Stimulated activated CD4-positive, alpha-beta T cell treated with anti-CD3 and anti-CD28 coated beads, Interleukin-4, amount 100 ng/mL, for 4 hours (primary cell): ENCODE data around the gene SLC12A4.
"Not testable (repeated sequence)": the region's sequence is repeated elsewhere in the genome, so short reads cannot be mapped to it uniquely, and the experiment has no call there.

Experiments
- DNase-seq, 2 experiments: peaks; one replicate each; pipeline ENCODE4 v3.0.0-alpha.2; 2020

The SLC12A4 gene

DNA sequence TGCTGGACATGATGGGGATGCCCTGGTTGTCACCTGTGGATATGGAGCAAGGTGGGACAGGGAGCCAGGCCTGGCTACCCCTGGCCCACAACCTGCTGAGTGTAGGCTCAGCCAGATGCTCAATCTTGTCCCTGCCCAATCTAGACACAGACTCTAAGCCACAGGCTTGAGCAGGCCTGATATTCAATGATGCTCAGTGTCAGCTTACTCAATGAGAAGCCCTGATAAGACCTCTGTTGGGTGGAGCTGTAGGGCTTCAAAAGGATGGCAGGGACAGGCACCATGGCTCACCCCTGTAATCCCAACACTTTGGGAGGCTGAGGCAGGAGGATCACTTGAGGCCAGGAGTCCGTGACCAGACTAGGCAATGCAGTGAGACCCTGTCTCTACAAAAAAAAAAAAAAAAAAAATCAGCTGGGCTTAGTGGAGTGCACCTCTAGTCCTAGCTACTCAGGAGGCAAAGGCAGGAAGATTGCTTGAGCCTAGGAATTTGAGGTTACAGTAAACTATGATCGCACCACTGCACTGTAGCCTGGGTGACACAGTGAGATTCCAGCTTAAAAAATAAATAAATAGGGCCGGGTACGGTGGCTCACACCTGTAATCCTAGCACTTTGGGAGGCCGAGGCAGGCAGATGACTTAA lies 27.9 kb downstream of the SLC12A4 start:
- DNase-seq = no peak

- DNase-seq = peak; percentile 56 to 59
Observed at GRCh38 chr16:67939507-67940445, 28.7 kb downstream of the SLC12A4 start.

GRCh38 chr16:67937713-67938112 lies 30.7 kb downstream of the SLC12A4 start:
- not testable (repeated sequence) for DNase-seq

DNA sequence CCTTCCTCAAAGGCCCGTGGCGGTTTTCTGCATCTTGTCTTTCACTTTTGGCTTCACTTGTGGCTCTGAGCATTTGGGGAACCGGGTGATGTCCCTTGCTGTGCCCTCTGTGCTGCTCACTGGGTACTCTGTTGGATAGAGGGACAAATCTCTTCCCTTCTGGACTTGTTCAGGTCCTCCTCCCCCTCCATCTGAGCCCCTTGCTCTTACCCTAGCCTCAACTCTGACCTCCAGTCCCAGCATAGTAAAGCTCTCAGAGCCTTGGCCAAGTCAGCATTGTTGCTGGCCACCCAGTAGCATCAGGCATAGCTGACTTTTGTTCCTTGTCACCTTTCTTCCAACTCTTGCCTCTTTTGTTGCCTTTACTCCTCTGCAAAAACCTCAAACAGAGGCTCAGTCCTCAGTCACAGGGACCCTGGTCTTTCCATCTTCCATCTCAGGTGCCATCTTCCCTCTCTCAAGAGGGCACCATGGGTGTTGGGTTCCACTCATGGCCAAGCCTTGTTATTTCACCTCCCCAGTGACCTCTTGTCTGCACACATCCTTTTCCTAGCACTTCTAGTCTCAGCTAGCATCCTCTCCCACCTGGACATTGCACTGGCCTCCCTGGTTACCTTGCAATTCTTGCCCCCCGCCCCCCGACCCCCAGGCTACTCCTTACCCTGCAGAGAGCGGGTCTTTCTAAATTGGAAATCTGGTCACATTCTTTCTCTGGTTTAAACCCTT lies 31.4 kb downstream of the SLC12A4 start:
- peak; percentile 67 to 79 for DNase-seq

DNA sequence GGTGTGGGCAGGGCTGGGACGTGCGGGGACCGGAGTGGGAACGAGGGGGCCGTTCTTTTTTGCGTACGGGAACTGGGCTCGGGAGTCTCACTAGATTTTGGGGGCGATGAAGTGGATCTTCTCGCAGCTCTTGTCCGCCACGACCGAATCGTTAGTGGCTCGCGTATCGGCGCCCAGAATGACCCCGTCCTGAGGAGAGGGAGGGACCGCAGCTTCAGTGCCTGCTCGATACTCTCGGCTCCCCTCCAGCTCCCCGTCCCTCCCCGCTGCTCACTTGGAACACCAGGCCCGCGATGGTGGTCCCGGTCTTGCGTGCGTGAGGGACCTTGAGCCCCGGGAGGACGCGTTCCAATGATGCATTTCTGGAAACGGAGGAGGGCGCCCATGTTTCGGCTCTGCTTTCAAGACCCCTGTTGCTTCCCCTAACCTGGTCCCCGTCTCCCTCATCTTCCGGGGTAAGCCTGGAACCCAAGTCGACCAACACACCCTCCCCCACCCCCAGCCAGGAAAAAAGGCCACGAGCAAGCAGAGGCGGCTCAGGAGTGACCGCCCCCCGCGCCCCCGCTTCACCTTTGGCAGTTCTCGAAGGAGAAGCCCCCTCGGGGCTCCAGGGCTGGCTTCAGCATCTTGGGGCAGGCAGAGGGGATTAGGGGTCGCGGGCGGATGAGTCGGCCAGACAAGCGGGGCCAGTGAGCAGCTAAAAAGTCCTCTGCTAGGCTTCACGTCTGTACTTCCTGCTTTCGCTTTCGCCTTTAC lies 32.1 kb downstream of the SLC12A4 start, which contains the start of gene PSMB10:
PSMB10 (minus strand) TSS at position 727 of the 756 bp plus-strand sequence; CDS start at position 626, 101 bp downstream.
- no peak for DNase-seq

- DNase-seq = peak; percentile 91 to 96
Observed at GRCh38 chr16:67935402-67936123, 32.9 kb downstream of the SLC12A4 start.

- DNase-seq = no peak
Observed at GRCh38 chr16:67935101-67935401, 33.4 kb downstream of the SLC12A4 start.

- no peak for DNase-seq
Observed at GRCh38 chr16:67934306-67935100, 33.9 kb downstream of the SLC12A4 start.

- DNase-seq = no peak
Observed at GRCh38 chr16:67933805-67934204, 34.6 kb downstream of the SLC12A4 start.

DNA sequence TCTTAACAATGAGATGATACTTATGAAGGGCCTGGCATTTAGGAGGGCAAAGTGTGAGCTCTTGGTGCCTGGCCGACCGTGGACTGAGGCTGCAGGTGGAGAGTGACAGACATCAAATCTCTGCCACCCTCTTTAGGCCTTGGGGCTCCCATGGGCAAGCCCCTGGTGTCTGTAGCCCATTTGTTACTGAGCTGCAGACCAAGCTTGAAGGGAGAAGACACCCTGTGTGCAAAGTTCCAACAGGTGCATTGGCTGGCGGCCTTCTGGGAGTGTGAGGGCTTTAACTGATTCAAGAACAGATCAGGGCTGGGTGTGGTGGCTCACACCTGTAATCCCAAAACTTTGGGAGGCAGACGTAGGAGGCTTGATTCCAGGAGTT lies 36.0 kb downstream of the SLC12A4 start:
- no peak for DNase-seq

GRCh38 chr16:67931712-67932461 lies 36.5 kb downstream of the SLC12A4 start, which contains the start of gene CTRL:
TSS of gene CTRL (minus strand) at chr16:67931862. CDS start at chr16:67931852, 10 bp downstream.
- no peak for DNase-seq

GRCh38 chr16:67930678-67931211 lies 37.7 kb downstream of the SLC12A4 start:
- DNase-seq = no peak

DNA sequence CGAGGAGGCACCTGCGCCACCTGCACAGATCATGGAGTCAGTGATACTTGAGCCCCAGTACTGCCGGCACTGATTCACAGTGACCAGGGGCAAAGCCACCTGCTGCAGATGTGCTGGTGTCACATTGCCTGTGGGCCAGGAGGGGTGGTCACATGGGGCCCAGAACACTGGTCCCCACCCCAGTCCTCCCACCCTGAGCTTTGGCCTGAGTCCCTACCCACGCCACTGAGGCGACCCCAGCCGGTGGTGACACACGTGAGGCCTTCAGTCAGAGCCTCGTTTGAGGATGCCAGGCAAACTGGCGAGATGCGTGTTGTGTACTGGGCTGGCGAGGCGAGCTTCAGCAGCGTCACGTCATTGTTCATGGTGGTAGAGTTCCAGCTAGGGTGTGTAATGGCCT lies 38.2 kb downstream of the SLC12A4 start:
- no peak for DNase-seq

DNA sequence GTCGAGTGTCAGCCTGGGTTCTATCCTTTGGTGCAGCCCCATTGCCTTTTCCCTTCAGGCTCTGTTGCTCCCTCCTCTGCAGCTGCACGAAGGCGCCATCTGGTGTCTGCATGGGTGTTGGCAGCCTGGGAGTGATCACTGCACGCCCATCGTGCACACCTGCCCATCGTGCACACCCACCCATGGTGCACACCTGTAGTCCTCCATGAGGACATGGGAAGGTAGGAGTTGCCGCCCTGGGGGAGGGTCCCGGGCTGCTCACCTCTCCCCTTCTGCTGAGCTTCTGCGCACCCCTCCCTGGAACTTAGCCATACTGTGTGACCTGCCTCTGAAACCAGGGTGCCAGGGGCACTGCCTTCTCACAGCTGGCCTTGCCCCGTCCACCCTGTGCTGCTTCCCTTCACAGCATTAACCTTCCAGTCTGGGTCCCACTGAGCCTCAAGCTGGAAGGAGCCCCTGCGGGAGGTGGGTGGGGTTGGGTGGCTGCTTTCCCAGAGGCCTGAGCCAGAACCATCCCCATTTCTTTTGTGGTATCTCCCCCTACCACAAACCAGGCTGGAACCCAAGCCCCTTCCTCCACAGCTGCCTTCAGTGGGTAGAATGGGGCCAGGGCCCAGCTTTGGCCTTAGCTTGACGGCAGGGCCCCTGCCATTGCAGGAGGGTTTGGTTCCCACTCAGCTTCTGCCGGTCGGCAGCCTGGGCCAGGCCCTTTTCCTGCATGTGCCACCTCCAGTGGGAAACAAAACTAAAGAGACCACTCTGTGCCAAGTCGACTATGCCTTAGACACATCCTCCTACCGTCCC lies 39.7 kb downstream of the SLC12A4 start:
- DNase-seq = peak; percentile 71 to 72

DNA sequence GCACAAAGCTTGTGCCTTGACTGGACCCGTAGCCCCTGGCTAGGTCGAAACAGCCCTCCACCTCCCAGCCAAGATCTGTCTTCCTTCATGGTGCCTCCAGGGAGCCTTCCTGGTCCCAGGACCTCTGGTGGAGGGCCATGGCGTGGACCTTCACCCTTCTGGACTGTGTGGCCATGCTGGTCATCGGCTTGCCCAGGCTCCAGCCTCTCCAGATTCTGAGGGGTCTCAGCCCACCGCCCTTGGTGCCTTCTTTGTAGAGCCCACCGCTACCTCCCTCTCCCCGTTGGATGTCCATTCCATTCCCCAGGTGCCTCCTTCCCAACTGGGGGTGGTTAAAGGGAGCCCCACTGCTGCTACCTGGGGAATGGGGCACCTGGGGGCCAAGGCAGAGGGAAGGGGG lies 40.3 kb downstream of the SLC12A4 start:
- DNase-seq = no peak

DNA sequence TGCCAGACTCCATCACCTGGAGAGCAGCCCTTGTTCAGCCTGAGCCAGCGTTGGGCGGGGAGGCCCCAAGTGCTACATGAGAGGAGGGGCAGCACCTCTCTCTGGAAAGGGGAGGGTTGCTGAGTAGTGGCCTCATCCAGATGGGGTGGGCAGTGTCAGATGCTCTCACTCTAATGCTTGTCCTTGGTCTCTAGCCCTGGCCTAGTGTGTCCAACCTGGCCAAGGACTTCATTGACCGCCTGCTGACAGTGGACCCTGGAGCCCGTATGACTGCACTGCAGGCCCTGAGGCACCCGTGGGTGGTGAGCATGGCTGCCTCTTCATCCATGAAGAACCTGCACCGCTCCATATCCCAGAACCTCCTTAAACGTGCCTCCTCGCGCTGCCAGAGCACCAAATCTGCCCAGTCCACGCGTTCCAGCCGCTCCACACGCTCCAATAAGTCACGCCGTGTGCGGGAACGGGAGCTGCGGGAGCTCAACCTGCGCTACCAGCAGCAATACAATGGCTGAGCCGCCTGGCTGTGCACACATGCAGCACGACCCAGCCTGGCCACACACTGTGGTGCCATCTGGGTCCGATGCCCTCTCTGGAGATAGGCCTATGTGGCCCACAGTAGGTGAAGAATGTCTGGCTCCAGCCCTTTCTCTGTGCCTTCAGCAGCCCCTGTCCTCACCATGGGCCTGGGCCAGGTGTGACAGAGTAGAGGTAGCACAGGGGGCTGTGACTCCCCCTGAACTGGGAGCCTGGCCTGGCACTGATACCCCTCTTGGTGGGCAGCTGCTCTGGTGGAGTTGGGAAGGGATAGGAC lies 41.1 kb downstream of the SLC12A4 start:
- DNase-seq = no peak

DNA sequence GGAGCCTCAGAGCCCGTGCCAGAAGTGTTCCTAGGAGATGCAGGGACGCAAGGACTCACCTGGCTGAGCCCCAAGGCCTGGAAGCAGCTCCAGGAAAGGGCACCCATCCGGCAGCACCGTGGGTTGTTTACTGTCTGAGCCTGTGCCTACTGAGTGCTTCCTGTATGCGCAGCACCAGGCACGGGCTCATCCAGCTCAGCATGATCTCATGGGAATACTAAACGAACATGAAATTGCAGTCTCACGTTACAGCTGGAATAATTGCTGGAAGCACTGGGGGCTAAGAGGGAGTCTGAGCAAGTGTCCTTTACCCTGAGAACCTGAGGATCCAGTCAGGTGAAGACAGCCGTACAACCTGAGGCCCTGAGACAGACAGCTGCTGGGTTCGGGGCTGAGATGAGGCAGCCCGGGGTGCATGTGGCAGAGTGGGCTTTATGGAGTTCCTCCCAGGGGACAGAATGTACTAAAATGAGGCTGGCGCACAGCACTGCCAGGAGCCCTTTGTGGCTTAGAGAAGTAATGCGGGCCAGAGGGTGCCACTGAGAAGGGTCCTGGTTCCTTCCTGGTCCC lies 42.2 kb downstream of the SLC12A4 start:
- DNase-seq = no peak
